C4-2B (cell line): Measurements from ENCODE around the gene CACNA1H.

Experiments used
- H3K27ac ChIP-seq: fragments of 450-650 bp; 2 replicates; pipeline ENCODE4 v1.5.1; 2017
- CTCF ChIP-seq: fragments of 450-650 bp; conservative IDR thresholded peaks from 2 replicates; pipeline ENCODE4 v1.5.1; 2017; ENCODE audit warnings: mild to moderate bottlenecking
- ZFX ChIP-seq: fragments of 450-650 bp; IDR thresholded peaks from 2 replicates; pipeline ENCODE4 v1.6.1; 2017

The CACNA1H gene

GRCh38 chr16:1109648-1110047, 43.3 kb upstream of the CACNA1H start:
- TF ChIP-seq ZFX (no peak), CTCF (no peak)
- H3K27ac ChIP-seq: no peak overlapping the region

- TF ChIP-seq CTCF (no peak), ZFX (no peak)
- H3K27ac ChIP-seq: no peak overlapping the region
These were observed 40.3 kb upstream of the CACNA1H start for GRCh38 chr16:1112506-1113184.

- H3K27ac ChIP-seq: no peak overlapping the region
- no peak for TF ChIP-seq ZFX
- no peak for TF ChIP-seq CTCF
These were observed 39.4 kb upstream of the CACNA1H start for GRCh38 chr16:1113489-1113888.

GRCh38 chr16:1113889-1114526, 38.9 kb upstream of the CACNA1H start:
- H3K27ac ChIP-seq: no peak overlapping the region
- TF ChIP-seq CTCF: no peak
- TF ChIP-seq ZFX: no peak

GRCh38 chr16:1116693-1117077, 36.2 kb upstream of the CACNA1H start:
- H3K27ac ChIP-seq: no peak overlapping the region
- TF ChIP-seq ZFX (no peak), CTCF (no peak)

- TF ChIP-seq CTCF: no peak
- TF ChIP-seq ZFX: no peak
- no peak overlapping the region for H3K27ac ChIP-seq
These were observed 35.6 kb upstream of the CACNA1H start for GRCh38 chr16:1117176-1117900.

GRCh38 chr16:1117926-1118325, 35.0 kb upstream of the CACNA1H start:
- TF ChIP-seq ZFX (no peak), CTCF (no peak)
- H3K27ac ChIP-seq: no peak overlapping the region
